HUES6 (cell line): ENCODE results near the gene MAPK12.

Source experiments
- H3K27ac ChIP-seq: 2 replicates; pipeline ENCODE4 v1.7.0; 2013; ENCODE audit warnings: low read depth, mild to moderate bottlenecking, low read length, inconsistent platforms
- H3K27me3 ChIP-seq: 2 replicates; pipeline ENCODE4 v1.6.1; 2013; ENCODE audit warnings: low read length; ENCODE audit not compliant: control insufficient read depth, insufficient read depth
- H3K36me3 ChIP-seq: 2 replicates; pipeline ENCODE4 v1.6.1; 2013; ENCODE audit warnings: low read length; ENCODE audit not compliant: control insufficient read depth, insufficient read depth
- H3K4me1 ChIP-seq: 2 replicates; pipeline ENCODE4 v1.6.1; 2013; ENCODE audit warnings: low read length; ENCODE audit not compliant: control insufficient read depth, insufficient read depth
- H3K4me3 ChIP-seq: 2 replicates; pipeline ENCODE4 v1.5.1; 2013; ENCODE audit warnings: low read depth, low read length
- H3K9ac ChIP-seq: one replicate; pipeline ENCODE4 v1.6.1; 2013; ENCODE audit warnings: mild to moderate bottlenecking, low read length
- H3K9me3 ChIP-seq: 2 replicates; pipeline ENCODE4 v1.6.1; 2013; ENCODE audit warnings: low read depth, low read length; ENCODE audit not compliant: control insufficient read depth, insufficient read depth

MAPK12 gene

DNA sequence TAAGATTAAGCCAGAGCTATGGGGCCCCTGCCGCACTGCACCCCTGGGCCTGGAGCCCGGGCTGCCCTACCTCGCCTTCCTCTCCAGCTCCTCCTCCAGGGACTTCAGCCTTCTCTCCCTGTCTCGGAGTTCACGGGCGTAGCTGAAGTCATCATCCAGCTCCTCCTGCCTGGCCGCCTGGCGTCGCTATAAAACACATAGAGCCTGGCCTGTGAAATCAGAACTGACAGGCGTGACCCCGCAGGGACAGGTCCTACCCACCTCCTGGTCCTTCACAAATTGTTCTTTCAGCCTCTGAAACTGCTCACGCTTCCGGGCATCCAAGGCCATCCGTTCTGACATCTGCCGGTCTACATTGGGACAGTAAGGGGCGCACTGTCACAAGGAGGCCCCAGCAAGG, 37.4 kb downstream of the MAPK12 start:
- H3K4me1 ChIP-seq = peaks cover 4% of the 10 kb centered on the region; the same call in 1 of the 2 replicates
- H3K9ac ChIP-seq = no peak overlapping the region
- H3K27ac ChIP-seq = no peak overlapping the region
- no peak overlapping the region for H3K4me3 ChIP-seq
- H3K27me3 ChIP-seq = no peaks in the 10 kb centered on the region
- peaks cover 50% of the 10 kb centered on the region for H3K36me3 ChIP-seq
- no peaks in the 10 kb centered on the region for H3K9me3 ChIP-seq

DNA sequence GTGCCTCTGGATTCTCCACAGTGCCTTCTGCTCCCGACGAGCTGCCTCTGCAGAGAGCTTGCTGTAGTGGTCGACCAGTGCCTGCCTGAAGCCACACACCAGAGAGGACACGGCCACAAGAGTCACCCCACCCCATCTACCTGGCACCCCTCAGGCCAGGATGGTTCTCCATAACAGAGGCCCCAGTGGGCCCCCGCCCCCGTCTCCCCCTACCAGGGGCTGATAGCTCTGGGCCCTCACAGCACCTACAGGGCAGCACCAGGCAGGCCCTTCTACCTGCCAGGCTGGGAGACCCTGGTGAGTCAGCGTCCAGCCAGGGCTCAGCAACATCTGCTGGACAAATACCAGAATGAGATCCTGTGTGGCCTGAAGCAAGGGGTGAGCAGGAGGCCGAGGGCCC, 39.0 kb downstream of the MAPK12 start:
- H3K4me1 ChIP-seq = peaks cover 4% of the 10 kb centered on the region; the same call in 1 of the 2 replicates
- no peak overlapping the region for H3K9ac ChIP-seq
- H3K4me3 ChIP-seq = no peak overlapping the region
- H3K27me3 ChIP-seq = no peaks in the 10 kb centered on the region
- H3K27ac ChIP-seq = no peak overlapping the region
- H3K36me3 ChIP-seq = peaks cover 65% of the 10 kb centered on the region
- H3K9me3 ChIP-seq = no peaks in the 10 kb centered on the region

- no peak overlapping the region for H3K27ac ChIP-seq
- H3K27me3 ChIP-seq = no peaks in the 10 kb centered on the region
- no peaks in the 10 kb centered on the region for H3K9me3 ChIP-seq
- no peak overlapping the region for H3K4me3 ChIP-seq
- H3K36me3 ChIP-seq = peaks cover 73% of the 10 kb centered on the region
- no peak overlapping the region for H3K9ac ChIP-seq
- peaks cover 4% of the 10 kb centered on the region; the same call in 1 of the 2 replicates for H3K4me1 ChIP-seq
Measured at GRCh38 chr22:50221410-50222300, 39.8 kb downstream of the MAPK12 start.

- no peak overlapping the region for H3K4me3 ChIP-seq
- peaks cover 78% of the 10 kb centered on the region for H3K36me3 ChIP-seq
- H3K27ac ChIP-seq = no peak overlapping the region
- H3K27me3 ChIP-seq = no peaks in the 10 kb centered on the region
- H3K4me1 ChIP-seq = peaks cover 4% of the 10 kb centered on the region; the same call in 1 of the 2 replicates
- H3K9me3 ChIP-seq = no peaks in the 10 kb centered on the region
- no peak overlapping the region for H3K9ac ChIP-seq
Measured at GRCh38 chr22:50220603-50221409, 40.7 kb downstream of the MAPK12 start.

DNA sequence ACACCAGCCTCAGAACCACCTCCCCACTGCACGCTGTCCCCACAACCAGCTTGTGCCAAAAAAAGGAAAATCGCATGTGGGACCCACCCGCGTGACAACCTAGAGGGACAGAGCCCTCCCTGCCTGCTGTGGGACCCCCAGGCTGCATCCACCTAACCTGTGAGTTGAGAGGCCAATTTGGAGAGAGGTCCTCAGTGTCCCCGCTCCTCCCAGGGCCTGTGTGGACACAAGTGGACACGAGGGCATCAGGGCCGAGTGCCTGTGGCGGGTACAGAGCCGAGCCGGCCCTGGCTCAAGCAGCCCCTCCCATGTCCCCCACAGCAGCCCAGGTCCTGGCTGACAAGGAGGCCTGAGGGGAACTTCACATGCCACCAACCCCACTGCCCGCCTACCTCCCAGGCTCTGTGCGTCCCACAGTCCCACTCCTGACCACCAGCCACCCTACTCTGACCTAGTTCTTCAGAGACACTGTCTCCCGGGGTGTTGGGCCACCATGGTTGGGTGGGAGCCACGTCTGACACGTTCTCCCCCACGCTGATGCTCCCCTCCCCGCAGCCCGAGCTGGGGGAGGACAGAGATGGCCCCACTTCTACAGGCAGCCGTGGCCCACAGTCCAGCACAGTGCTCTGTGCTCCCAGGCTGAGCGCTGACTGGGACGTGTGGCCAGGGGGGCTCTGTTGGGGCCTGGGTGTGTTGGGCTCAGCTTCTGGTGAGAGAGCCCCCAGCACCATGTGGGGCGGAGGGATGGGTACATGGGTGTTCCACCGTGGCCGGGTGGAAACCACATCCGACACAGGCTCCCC, 41.5 kb downstream of the MAPK12 start:
- H3K36me3 ChIP-seq = peaks cover 81% of the 10 kb centered on the region
- peaks cover 4% of the 10 kb centered on the region; the same call in 1 of the 2 replicates for H3K4me1 ChIP-seq
- H3K4me3 ChIP-seq = no peak overlapping the region
- H3K27me3 ChIP-seq = no peaks in the 10 kb centered on the region
- H3K27ac ChIP-seq = no peak overlapping the region
- H3K9ac ChIP-seq = no peak overlapping the region
- H3K9me3 ChIP-seq = no peaks in the 10 kb centered on the region

- no peaks in the 10 kb centered on the region for H3K27me3 ChIP-seq
- no peaks in the 10 kb centered on the region for H3K9me3 ChIP-seq
- no peak overlapping the region for H3K4me3 ChIP-seq
- no peak overlapping the region for H3K27ac ChIP-seq
- peaks cover 4% of the 10 kb centered on the region; the same call in 1 of the 2 replicates for H3K4me1 ChIP-seq
- peaks cover 83% of the 10 kb centered on the region for H3K36me3 ChIP-seq
- no peak overlapping the region for H3K9ac ChIP-seq
Measured at GRCh38 chr22:50218996-50219727, 42.3 kb downstream of the MAPK12 start.

DNA sequence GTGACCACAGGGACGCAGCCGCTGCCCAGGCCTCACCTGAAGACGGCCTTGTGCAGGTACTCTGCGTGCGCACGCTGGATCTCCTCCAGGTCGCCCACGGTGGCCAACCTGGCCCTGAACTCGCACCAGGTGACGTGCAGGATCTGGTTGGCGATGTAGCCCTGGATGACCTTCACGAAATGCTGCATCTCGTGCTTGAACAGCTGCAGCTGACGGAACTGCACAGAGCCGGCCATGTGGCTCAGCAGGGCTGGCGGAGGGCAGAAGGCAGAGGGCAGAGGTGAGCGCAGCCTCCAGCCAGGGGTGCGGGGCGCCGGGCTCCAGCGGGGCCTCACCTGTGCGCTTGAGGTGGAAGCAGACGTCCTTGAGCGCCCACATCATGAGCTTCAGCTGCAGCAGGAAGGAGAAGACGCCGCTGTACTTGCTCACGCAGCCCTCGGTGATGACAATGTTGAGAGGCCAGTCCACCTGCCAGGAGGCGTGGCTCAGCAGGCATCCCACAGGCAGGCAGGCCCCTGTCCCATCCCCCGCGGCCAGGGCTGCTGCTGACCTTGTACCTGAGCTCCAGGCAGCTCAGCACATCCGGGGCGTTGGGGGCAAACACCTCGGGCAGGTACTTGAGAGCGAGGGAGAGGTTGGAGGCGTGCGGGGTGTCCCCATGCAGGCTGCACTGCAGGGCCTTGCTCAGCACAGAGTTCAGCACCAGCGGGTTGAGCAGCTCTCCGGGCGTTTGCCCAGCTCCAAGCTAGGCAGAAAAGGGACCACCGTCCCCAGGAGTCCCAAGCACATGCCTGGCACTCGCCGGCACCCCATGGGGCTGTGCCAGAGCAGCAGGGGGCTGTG, 43.1 kb downstream of the MAPK12 start:
- H3K9me3 ChIP-seq = no peaks in the 10 kb centered on the region
- H3K4me3 ChIP-seq = no peak overlapping the region
- H3K9ac ChIP-seq = no peak overlapping the region
- peaks cover 4% of the 10 kb centered on the region; the same call in 1 of the 2 replicates for H3K4me1 ChIP-seq
- H3K27ac ChIP-seq = no peak overlapping the region
- no peaks in the 10 kb centered on the region for H3K27me3 ChIP-seq
- peaks cover 83% of the 10 kb centered on the region for H3K36me3 ChIP-seq

DNA sequence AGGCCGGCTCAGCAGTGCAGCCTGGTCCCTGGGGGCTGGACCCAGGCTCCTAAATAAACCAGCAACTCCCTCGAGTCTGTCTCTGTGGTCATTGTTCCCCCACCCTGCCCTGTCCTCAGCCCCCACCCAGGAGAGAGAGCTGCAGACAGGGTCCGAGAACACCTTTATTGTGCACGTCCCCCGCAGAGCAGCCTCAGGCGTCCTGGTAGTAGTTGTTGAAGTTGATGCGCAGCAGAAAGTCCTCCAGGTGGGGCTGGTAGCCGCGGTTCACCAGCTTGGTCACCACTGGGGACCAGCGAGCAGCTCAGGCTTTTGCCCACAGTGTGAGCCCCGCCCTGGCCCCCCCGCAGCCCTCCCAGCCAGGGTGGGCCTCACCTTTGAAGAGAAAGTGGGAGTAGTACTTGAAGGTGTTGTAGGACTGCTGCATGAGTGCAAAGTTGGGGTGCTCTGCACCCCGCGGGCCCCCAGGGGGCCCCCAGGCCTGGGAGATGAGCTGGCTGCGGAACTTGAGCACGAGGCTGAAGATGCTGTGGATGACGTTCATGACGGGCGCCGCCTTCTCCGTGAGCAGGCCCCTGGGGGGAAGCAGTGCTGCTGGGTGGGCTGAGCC, 43.8 kb downstream of the MAPK12 start:
- H3K9ac ChIP-seq = no peak overlapping the region
- H3K27ac ChIP-seq = no peak overlapping the region
- no peaks in the 10 kb centered on the region for H3K9me3 ChIP-seq
- no peaks in the 10 kb centered on the region for H3K27me3 ChIP-seq
- H3K36me3 ChIP-seq = peaks cover 83% of the 10 kb centered on the region
- H3K4me3 ChIP-seq = no peak overlapping the region
- H3K4me1 ChIP-seq = peaks cover 4% of the 10 kb centered on the region; the same call in 1 of the 2 replicates

DNA sequence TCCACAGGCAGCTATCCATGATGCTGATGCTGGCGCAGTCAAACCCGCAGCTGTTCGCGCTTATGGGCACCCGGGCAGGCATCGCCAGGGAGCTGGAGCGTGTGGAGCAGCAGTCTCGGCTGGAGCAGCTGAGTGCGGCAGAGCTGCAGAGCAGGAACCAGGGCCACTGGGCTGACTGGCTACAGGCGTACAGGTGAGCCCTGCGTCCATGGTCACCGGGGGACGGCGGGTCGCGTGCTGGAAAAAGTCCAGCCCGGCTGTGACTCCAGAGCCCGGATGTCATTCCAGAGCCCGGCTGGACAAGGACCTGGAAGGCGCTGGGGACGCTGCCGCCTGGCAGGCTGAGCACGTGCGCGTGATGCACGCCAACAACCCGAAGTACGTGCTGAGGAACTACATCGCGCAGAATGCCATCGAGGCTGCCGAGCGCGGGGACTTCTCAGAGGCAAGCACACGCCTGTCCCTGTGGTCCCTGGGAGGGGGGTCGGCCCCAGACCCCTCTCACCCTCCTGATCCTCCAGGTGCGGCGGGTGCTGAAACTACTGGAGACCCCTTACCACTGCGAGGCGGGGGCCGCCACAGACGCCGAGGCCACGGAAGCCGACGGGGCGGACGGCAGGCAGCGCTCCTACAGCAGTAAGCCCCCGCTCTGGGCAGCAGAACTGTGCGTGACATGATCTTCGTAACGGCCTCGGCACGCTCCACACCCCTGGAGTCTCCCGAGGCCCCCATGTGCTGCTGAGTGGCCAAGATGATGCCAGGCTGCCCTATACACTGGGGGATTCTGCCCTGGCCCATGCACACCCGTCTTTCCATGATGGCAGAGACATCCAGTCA, 44.6 kb downstream of the MAPK12 start:
- H3K9ac ChIP-seq = no peak overlapping the region
- H3K9me3 ChIP-seq = no peaks in the 10 kb centered on the region

More for the DNA sequence above, 44.6 kb downstream of the MAPK12 start:
- no peaks in the 10 kb centered on the region for H3K27me3 ChIP-seq
- no peak overlapping the region for H3K4me3 ChIP-seq
- peaks cover 83% of the 10 kb centered on the region for H3K36me3 ChIP-seq
- H3K4me1 ChIP-seq = peaks cover 4% of the 10 kb centered on the region; the same call in 1 of the 2 replicates
- no peak overlapping the region for H3K27ac ChIP-seq
